ENCODE data around the gene ENOSF1. TPM values are rescaled to one million over a fixed set of nuclear protein-coding genes. Genes with fewer than 3 reads are reported as not detected.

Gene ENOSF1
- total and polyA plus RNA-seq, 2 of the 4 experiments (the other 2 are of a cell fraction) = 12.2 to 12.6 TPM

GRCh38 chr18:679516-679915 lies 32.9 kb downstream of the ENOSF1 start:
- H2BK20ac ChIP-seq (ENCODE audit: low read depth, low read length) = no peak overlapping the region
- no peak overlapping the region for H3K18ac ChIP-seq (ENCODE audit: low read depth, low read length)
- H4K20me1 ChIP-seq (ENCODE audit: insufficient read depth, low read length) = no peaks in the 10 kb centered on the region
- H2BK5ac ChIP-seq (ENCODE audit: low read depth, low read length, poor library complexity, severe bottlenecking) = no peak overlapping the region
- H3K27me3 ChIP-seq (ENCODE audit: control insufficient read depth, insufficient read depth, low read length) = no peaks in the 10 kb centered on the region
- no peaks in the 10 kb centered on the region for H3K4me1 ChIP-seq (ENCODE audit: control insufficient read depth, insufficient read depth, low read length)
- no peak overlapping the region for H4K91ac ChIP-seq (ENCODE audit: insufficient read depth, low read depth, low read length)
- H3K9me1 ChIP-seq (ENCODE audit: insufficient read depth, low read length) = peaks cover 3% of the 10 kb centered on the region; the same call in 1 of the 2 replicates
- no peak overlapping the region for H4K5ac ChIP-seq (ENCODE audit: low read depth, low read length)
- in situ Hi-C loops (cut with MboI; ENCODE audit: low sequenced_read_pairs) (no loop called here), intact Hi-C loops (cut with micrococcal nuclease) (no loop called here), dilution Hi-C loops (cut with HindIII; ENCODE audit: low sequenced_read_pairs, unreplicated experiment) (no loop called here)
- ATAC-seq (ENCODE audit: low read depth) = no peak
- H3K4me2 ChIP-seq (ENCODE audit: low read depth, low read length) = no peak overlapping the region
- H3K9ac ChIP-seq (ENCODE audit: low read depth, low read length) = no peak overlapping the region
- no TSS peak for BruUV-seq (replicated peaks)
- H2BK120ac ChIP-seq (ENCODE audit: low read depth, low read length) = no peak overlapping the region
- H3K56ac ChIP-seq (ENCODE audit: extremely low read depth, insufficient read depth, low read length) = no peak overlapping the region
- H2AK5ac ChIP-seq (ENCODE audit: low read depth, low read length) = no peak overlapping the region
- H3K79me1 ChIP-seq (ENCODE audit: low read depth in 1 of 2, low read length in 2 of 2) = no peaks in the 10 kb centered on the region
- CTCF ChIA-PET = interaction anchor here (1.1 kb wide), 1 partner anchor 31 kb away, joined by 3 read pairs; no protein-coding TSS in a partner anchor
- no peak overlapping the region for H3K14ac ChIP-seq (replicated peaks; ENCODE audit: low read depth, low read length)
- TF ChIP-seq RAD21 (IDR thresholded peaks at IDR 0.05; ENCODE audit: low read length) = no peak
- no peak for TF ChIP-seq RCOR1 (IDR thresholded peaks at IDR 0.05; ENCODE audit: insufficient replicate concordance, low read length)
- no peak overlapping the region for H3K23ac ChIP-seq (ENCODE audit: low read depth, low read length)
- no peak overlapping the region for H3K27ac ChIP-seq (ENCODE audit: insufficient read depth, low read length)
- POLR2A ChIA-PET (ENCODE audit: unreplicated experiment) = no interaction called here
- H4K8ac ChIP-seq (ENCODE audit: low read depth in 2 of 2, low read length in 2 of 2) = no peak overlapping the region
- H3K9me3 ChIP-seq (ENCODE audit: control insufficient read depth, insufficient read depth, low read length) = no peaks in the 10 kb centered on the region
- 100% methylated on average over 3 of the region's 4 CpGs; no CpG with 5 or more reads in 1 of the 2 experiments for WGBS, 2 experiments (ENCODE audit: extremely low coverage in 2 of 2, insufficient read length in 1 of 2)
- no peak overlapping the region for H3K4me3 ChIP-seq (ENCODE audit: insufficient read depth, low read depth, low read length)
- no peak overlapping the region for H3K4ac ChIP-seq (ENCODE audit: low read depth, low read length)
- H2BK15ac ChIP-seq (ENCODE audit: low read depth, low read length) = no peak overlapping the region
- no peak for DNase-seq
- H3K36me3 ChIP-seq (ENCODE audit: control insufficient read depth, insufficient read depth, low read length) = peaks cover 26% of the 10 kb centered on the region
- no peak overlapping the region for H2AFZ ChIP-seq (replicated peaks; ENCODE audit: low read length, poor library complexity)
- H2AK9ac ChIP-seq (replicated peaks; ENCODE audit: low read depth, low read length, poor library complexity) = no peak overlapping the region
